Ishikawa (cell line): Measurements from ENCODE around the gene UPF2.

Source experiments
- CEBPB ChIP-seq: IDR thresholded peaks from 2 replicates; pipeline ENCODE4 v1.6.1; 2012
- CREB1 ChIP-seq: IDR thresholded peaks from 2 replicates; pipeline ENCODE4 v1.6.1; 2012; ENCODE audit warnings: low read depth
- EGR1 ChIP-seq: IDR thresholded peaks from 2 replicates; pipeline ENCODE4 v1.6.1; 2012
- EP300 ChIP-seq: IDR thresholded peaks from 2 replicates; pipeline ENCODE4 v1.6.1; 2012; ENCODE audit warnings: borderline replicate concordance
- FOXM1 ChIP-seq: IDR thresholded peaks from 2 replicates; pipeline ENCODE4 v1.6.1; 2012; ENCODE audit warnings: low read depth, borderline replicate concordance
- MAX ChIP-seq: IDR thresholded peaks from 2 replicates; pipeline ENCODE4 v1.6.1; 2012
- NFIC ChIP-seq: IDR thresholded peaks from 2 replicates; pipeline ENCODE4 v1.6.1; 2012
- RAD21 ChIP-seq: IDR thresholded peaks from 2 replicates; pipeline ENCODE4 v1.6.1; 2012; ENCODE audit warnings: low read depth
- REST ChIP-seq: IDR thresholded peaks from 2 replicates; pipeline ENCODE4 v1.6.1; 2012; ENCODE audit warnings: low read depth, mild to moderate bottlenecking
- TAF1 ChIP-seq: IDR thresholded peaks from 2 replicates; pipeline ENCODE4 v1.6.1; 2012; ENCODE audit warnings: low read depth, mild to moderate bottlenecking
- TCF12 ChIP-seq: IDR thresholded peaks from 2 replicates; pipeline ENCODE4 v1.6.1; 2012; ENCODE audit warnings: low read depth
- TEAD4 ChIP-seq: IDR thresholded peaks from 2 replicates; pipeline ENCODE4 v1.6.1; 2012
- USF1 ChIP-seq: IDR thresholded peaks from 2 replicates; pipeline ENCODE4 v1.6.1; 2012
- YY1 ChIP-seq: IDR thresholded peaks from 2 replicates; pipeline ENCODE4 v1.6.1; 2012; ENCODE audit warnings: low read depth
- ZBTB7A ChIP-seq: IDR thresholded peaks from 2 replicates; pipeline ENCODE4 v1.6.1; 2012; ENCODE audit warnings: low read depth

The UPF2 gene

GRCh38 chr10:11885437-11886137 lies 157.0 kb downstream of the UPF2 start:
- TF ChIP-seq TCF12 (no peak), REST (no peak), EGR1 (no peak), TAF1 (no peak), CEBPB (no peak), MAX (no peak), YY1 (no peak), USF1 (no peak), FOXM1 (no peak), EP300 (no peak), NFIC (no peak), CREB1 (no peak), TEAD4 (no peak), RAD21 (no peak)

GRCh38 chr10:11884706-11885423 lies 157.7 kb downstream of the UPF2 start:
- TF ChIP-seq CEBPB (no peak), RAD21 (no peak), CREB1 (no peak), NFIC (no peak), FOXM1 (no peak), EP300 (no peak), TAF1 (no peak), REST (no peak), YY1 (no peak), EGR1 (no peak), TCF12 (no peak), TEAD4 (no peak), USF1 (no peak), ZBTB7A (no peak), MAX (no peak)

GRCh38 chr10:11882646-11883375 lies 159.8 kb downstream of the UPF2 start:
- no peak for TF ChIP-seq RAD21
- TF ChIP-seq TEAD4, result no peak
- TF ChIP-seq EGR1, result no peak
- TF ChIP-seq MAX, result no peak
- no peak for TF ChIP-seq FOXM1
- no peak for TF ChIP-seq USF1

GRCh38 chr10:11881477-11882417 lies 160.9 kb downstream of the UPF2 start:
- TF ChIP-seq RAD21, result peak; percentile 60
- TF ChIP-seq TEAD4, result peak; percentile 61
- peak; percentile 43; the same call in 1 of the 2 replicates for TF ChIP-seq MAX
- TF ChIP-seq EP300, result peak; percentile 68; the same call in 1 of the 2 replicates
- TF ChIP-seq USF1, result no peak
